Measurements from ENCODE around the gene ACOX1.
"Not testable (repeated sequence)": the region's sequence is repeated elsewhere in the genome, so short reads cannot be mapped to it uniquely, and the experiment has no call there.

Gene ACOX1

GRCh38 chr17:75975757-75976174 lies 3.2 kb downstream of the ACOX1 start:
- no peak overlapping the region for H2BK15ac ChIP-seq (ENCODE audit: low read length)
- peaks cover 2 to 22% of the 10 kb centered on the region in 2 donors for H3K36me3 ChIP-seq (replicated peaks in 1 of 2; ENCODE audit: control insufficient read depth in 2 of 2, insufficient read depth in 2 of 2, low read length in 2 of 2)
- H3K9ac ChIP-seq (ENCODE audit: low read depth, low read length, poor library complexity) = no peak overlapping the region
- no peak overlapping the region for H3K4me3 ChIP-seq (ENCODE audit: low read length in 2 of 2)
- no peak overlapping the region for H2AFZ ChIP-seq (ENCODE audit: low read length)
- no peak overlapping the region for H2BK5ac ChIP-seq (ENCODE audit: low read length)
- no peaks in the 10 kb centered on the region for H3K9me3 ChIP-seq (replicated peaks in 1 of 2; ENCODE audit: control insufficient read depth in 2 of 2, insufficient read depth in 1 of 2, low read depth in 1 of 2, low read length in 2 of 2)
- H3K79me1 ChIP-seq (ENCODE audit: low read depth, low read length) = no peaks in the 10 kb centered on the region
- H3K14ac ChIP-seq (ENCODE audit: low read length) = no peak overlapping the region
- H3K27ac ChIP-seq (replicated peaks; ENCODE audit: low read length) = no peak overlapping the region
- H4K8ac ChIP-seq (ENCODE audit: low read depth, low read length) = no peak overlapping the region
- no peaks in the 10 kb centered on the region for H3K4me1 ChIP-seq (ENCODE audit: control insufficient read depth in 2 of 2, insufficient read depth in 1 of 2, low read depth in 1 of 2, low read length in 2 of 2)
- no peak overlapping the region for H3K4me2 ChIP-seq (ENCODE audit: insufficient read depth, low read length, poor library complexity, severe bottlenecking)
- no peak overlapping the region for H3K18ac ChIP-seq (ENCODE audit: low read length)
- no peak overlapping the region for H2BK120ac ChIP-seq (ENCODE audit: low read depth, low read length)
- H3K23ac ChIP-seq (ENCODE audit: low read depth, low read length, poor library complexity) = no peak overlapping the region
- H2BK12ac ChIP-seq (ENCODE audit: low read length) = no peak overlapping the region
- WGBS, 2 donors (ENCODE audit: extremely low coverage in 2 of 2, insufficient read length in 2 of 2, insufficient replicate concordance in 1 of 2) = no CpG with 5 or more reads among the region's 5 CpGs
- H3K4ac ChIP-seq (ENCODE audit: low read length) = no peak overlapping the region
- DNase-seq (ENCODE audit: low spot score) = no peak
- H2AK5ac ChIP-seq (ENCODE audit: low read depth, low read length) = no peak overlapping the region
- H3K27me3 ChIP-seq (ENCODE audit: control insufficient read depth in 3 of 3, insufficient read depth in 3 of 3, low read depth in 1 of 3, low read length in 3 of 3) = no peaks in the 10 kb centered on the region
- H4K91ac ChIP-seq (ENCODE audit: low read depth, low read length, poor library complexity) = no peak overlapping the region

GRCh38 chr17:75975187-75975586 lies 3.8 kb downstream of the ACOX1 start:
- not testable (repeated sequence) for H3K79me1 ChIP-seq (ENCODE audit: low read depth, low read length); H2BK5ac ChIP-seq (ENCODE audit: low read length); H4K8ac ChIP-seq (ENCODE audit: low read depth, low read length); H3K4me1 ChIP-seq (ENCODE audit: control insufficient read depth in 2 of 2, insufficient read depth in 1 of 2, low read depth in 1 of 2, low read length in 2 of 2); H3K4ac ChIP-seq (ENCODE audit: low read length); H3K4me2 ChIP-seq (ENCODE audit: insufficient read depth, low read length, poor library complexity, severe bottlenecking); H2BK15ac ChIP-seq (ENCODE audit: low read length); H3K18ac ChIP-seq (ENCODE audit: low read length); H3K23ac ChIP-seq (ENCODE audit: low read depth, low read length, poor library complexity); H2AK5ac ChIP-seq (ENCODE audit: low read depth, low read length); H2BK120ac ChIP-seq (ENCODE audit: low read depth, low read length); H4K91ac ChIP-seq (ENCODE audit: low read depth, low read length, poor library complexity); H3K4me3 ChIP-seq (ENCODE audit: low read length in 2 of 2); H2AFZ ChIP-seq (ENCODE audit: low read length); H3K9me3 ChIP-seq (replicated peaks in 1 of 2; ENCODE audit: control insufficient read depth in 2 of 2, insufficient read depth in 1 of 2, low read depth in 1 of 2, low read length in 2 of 2); DNase-seq (ENCODE audit: low spot score); H3K9ac ChIP-seq (ENCODE audit: low read depth, low read length, poor library complexity); H2BK12ac ChIP-seq (ENCODE audit: low read length); H3K27ac ChIP-seq (replicated peaks; ENCODE audit: low read length); H3K27me3 ChIP-seq (ENCODE audit: control insufficient read depth in 3 of 3, insufficient read depth in 3 of 3, low read depth in 1 of 3, low read length in 3 of 3); H3K14ac ChIP-seq (ENCODE audit: low read length)
- peaks cover 2 to 23% of the 10 kb centered on the region in 2 donors for H3K36me3 ChIP-seq (replicated peaks in 1 of 2; ENCODE audit: control insufficient read depth in 2 of 2, insufficient read depth in 2 of 2, low read length in 2 of 2)
- no CpG with 5 or more reads among the region's 6 CpGs for WGBS, 2 donors (ENCODE audit: extremely low coverage in 2 of 2, insufficient read length in 2 of 2, insufficient replicate concordance in 1 of 2)

DNA sequence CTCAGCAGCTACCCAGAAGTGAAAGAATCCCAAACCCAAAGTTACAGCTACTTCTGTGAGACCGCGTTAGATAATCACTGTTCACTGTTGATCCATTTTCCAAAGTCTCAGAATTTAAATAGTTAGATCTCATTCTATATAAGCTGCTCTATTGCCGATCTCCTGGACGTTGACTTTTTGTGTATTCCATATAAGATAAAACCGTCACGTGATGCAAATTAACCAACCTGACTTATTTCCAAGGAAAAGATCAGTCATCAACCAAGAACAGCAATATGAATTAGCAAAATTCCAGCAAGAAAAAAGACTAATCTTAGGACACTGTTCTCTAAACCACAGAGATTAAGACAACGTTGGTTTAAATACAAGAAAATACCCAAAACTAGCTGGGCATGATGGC lies 8.3 kb downstream of the ACOX1 start:
- no peak overlapping the region for H2BK5ac ChIP-seq (ENCODE audit: low read length)
- no peak for DNase-seq (ENCODE audit: low spot score)
- no peak overlapping the region for H3K18ac ChIP-seq (ENCODE audit: low read length)
- H4K8ac ChIP-seq (ENCODE audit: low read depth, low read length) = no peak overlapping the region
- no peak overlapping the region for H4K91ac ChIP-seq (ENCODE audit: low read depth, low read length, poor library complexity)
- no peak overlapping the region for H3K14ac ChIP-seq (ENCODE audit: low read length)
- no peak overlapping the region for H2AK5ac ChIP-seq (ENCODE audit: low read depth, low read length)
- no peak overlapping the region for H2BK12ac ChIP-seq (ENCODE audit: low read length)
- H3K4me2 ChIP-seq (ENCODE audit: insufficient read depth, low read length, poor library complexity, severe bottlenecking) = no peak overlapping the region
- H3K9ac ChIP-seq (ENCODE audit: low read depth, low read length, poor library complexity) = no peak overlapping the region
- no peaks in the 10 kb centered on the region for H3K4me1 ChIP-seq (ENCODE audit: control insufficient read depth in 2 of 2, insufficient read depth in 1 of 2, low read depth in 1 of 2, low read length in 2 of 2)
- no peaks in the 10 kb centered on the region for H3K9me3 ChIP-seq (replicated peaks in 1 of 2; ENCODE audit: control insufficient read depth in 2 of 2, insufficient read depth in 1 of 2, low read depth in 1 of 2, low read length in 2 of 2)
- no peak overlapping the region for H3K23ac ChIP-seq (ENCODE audit: low read depth, low read length, poor library complexity)
- no peak overlapping the region for H3K4ac ChIP-seq (ENCODE audit: low read length)
- H2BK120ac ChIP-seq (ENCODE audit: low read depth, low read length) = no peak overlapping the region
- no CpG with 5 or more reads among the region's 7 CpGs for WGBS, 2 donors (ENCODE audit: extremely low coverage in 2 of 2, insufficient read length in 2 of 2, insufficient replicate concordance in 1 of 2)
- no peak overlapping the region for H2BK15ac ChIP-seq (ENCODE audit: low read length)
- H2AFZ ChIP-seq (ENCODE audit: low read length) = no peak overlapping the region
- peaks cover 2 to 30% of the 10 kb centered on the region in 2 donors for H3K36me3 ChIP-seq (replicated peaks in 1 of 2; ENCODE audit: control insufficient read depth in 2 of 2, insufficient read depth in 2 of 2, low read length in 2 of 2)
- no peaks in the 10 kb centered on the region for H3K79me1 ChIP-seq (ENCODE audit: low read depth, low read length)
- no peak overlapping the region for H3K4me3 ChIP-seq (ENCODE audit: low read length in 2 of 2)
- no peak overlapping the region for H3K27ac ChIP-seq (replicated peaks; ENCODE audit: low read length)
- no peaks in the 10 kb centered on the region for H3K27me3 ChIP-seq (ENCODE audit: control insufficient read depth in 3 of 3, insufficient read depth in 3 of 3, low read depth in 1 of 3, low read length in 3 of 3)

DNA sequence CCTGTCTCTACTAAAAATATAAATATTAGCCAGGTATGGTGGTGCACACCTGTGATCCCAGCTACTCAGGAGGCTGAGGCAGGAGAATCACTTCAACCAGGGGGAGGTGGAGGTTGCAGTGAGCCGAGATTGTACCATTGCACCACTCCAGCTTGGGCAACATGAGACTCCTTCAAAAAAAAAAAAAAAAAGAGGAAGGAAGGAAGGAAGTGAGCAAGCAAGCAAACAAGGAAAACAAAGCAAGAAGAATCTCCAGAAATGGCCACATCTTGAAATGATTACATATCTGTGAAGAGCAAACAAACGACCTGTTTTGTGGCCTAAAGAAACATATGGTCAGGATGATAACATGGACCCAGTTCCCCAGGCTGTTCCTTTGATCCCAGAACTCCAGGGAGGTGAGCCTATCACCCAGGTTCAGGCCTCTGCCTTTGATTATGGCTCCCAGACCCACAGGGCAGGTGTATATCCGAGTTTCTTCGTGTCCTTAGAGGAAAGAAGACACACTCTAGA lies 8.9 kb downstream of the ACOX1 start:
- H2BK12ac ChIP-seq (ENCODE audit: low read length) = no peak overlapping the region
- no peak overlapping the region for H3K4me3 ChIP-seq (ENCODE audit: low read length in 2 of 2)
- H2AK5ac ChIP-seq (ENCODE audit: low read depth, low read length) = no peak overlapping the region
- H3K36me3 ChIP-seq (replicated peaks in 1 of 2; ENCODE audit: control insufficient read depth in 2 of 2, insufficient read depth in 2 of 2, low read length in 2 of 2) = peaks cover 2 to 30% of the 10 kb centered on the region in 2 donors
- H2BK5ac ChIP-seq (ENCODE audit: low read length) = no peak overlapping the region
- no peak overlapping the region for H4K8ac ChIP-seq (ENCODE audit: low read depth, low read length)
- no peak overlapping the region for H2BK120ac ChIP-seq (ENCODE audit: low read depth, low read length)
- H3K9ac ChIP-seq (ENCODE audit: low read depth, low read length, poor library complexity) = no peak overlapping the region
- no peak overlapping the region for H3K4me2 ChIP-seq (ENCODE audit: insufficient read depth, low read length, poor library complexity, severe bottlenecking)
- no peak overlapping the region for H2AFZ ChIP-seq (ENCODE audit: low read length)
- no peaks in the 10 kb centered on the region for H3K9me3 ChIP-seq (replicated peaks in 1 of 2; ENCODE audit: control insufficient read depth in 2 of 2, insufficient read depth in 1 of 2, low read depth in 1 of 2, low read length in 2 of 2)
- H3K27ac ChIP-seq (replicated peaks; ENCODE audit: low read length) = no peak overlapping the region
- no peaks in the 10 kb centered on the region for H3K4me1 ChIP-seq (ENCODE audit: control insufficient read depth in 2 of 2, insufficient read depth in 1 of 2, low read depth in 1 of 2, low read length in 2 of 2)
- H3K18ac ChIP-seq (ENCODE audit: low read length) = no peak overlapping the region
- H3K23ac ChIP-seq (ENCODE audit: low read depth, low read length, poor library complexity) = no peak overlapping the region
- no peaks in the 10 kb centered on the region for H3K79me1 ChIP-seq (ENCODE audit: low read depth, low read length)
- no peaks in the 10 kb centered on the region for H3K27me3 ChIP-seq (ENCODE audit: control insufficient read depth in 3 of 3, insufficient read depth in 3 of 3, low read depth in 1 of 3, low read length in 3 of 3)
- no peak for DNase-seq (ENCODE audit: low spot score)
- H3K14ac ChIP-seq (ENCODE audit: low read length) = no peak overlapping the region
- H4K91ac ChIP-seq (ENCODE audit: low read depth, low read length, poor library complexity) = no peak overlapping the region
- H2BK15ac ChIP-seq (ENCODE audit: low read length) = no peak overlapping the region
- no peak overlapping the region for H3K4ac ChIP-seq (ENCODE audit: low read length)
- WGBS, 2 donors (ENCODE audit: extremely low coverage in 2 of 2, insufficient read length in 2 of 2, insufficient replicate concordance in 1 of 2) = no CpG with 5 or more reads among the region's 4 CpGs
